ENCODE measurements around the gene ARHGAP31.
"Not testable (repeated sequence)": the region's sequence is repeated elsewhere in the genome, so short reads cannot be mapped to it uniquely, and the experiment has no call there.

Gene ARHGAP31

DNA sequence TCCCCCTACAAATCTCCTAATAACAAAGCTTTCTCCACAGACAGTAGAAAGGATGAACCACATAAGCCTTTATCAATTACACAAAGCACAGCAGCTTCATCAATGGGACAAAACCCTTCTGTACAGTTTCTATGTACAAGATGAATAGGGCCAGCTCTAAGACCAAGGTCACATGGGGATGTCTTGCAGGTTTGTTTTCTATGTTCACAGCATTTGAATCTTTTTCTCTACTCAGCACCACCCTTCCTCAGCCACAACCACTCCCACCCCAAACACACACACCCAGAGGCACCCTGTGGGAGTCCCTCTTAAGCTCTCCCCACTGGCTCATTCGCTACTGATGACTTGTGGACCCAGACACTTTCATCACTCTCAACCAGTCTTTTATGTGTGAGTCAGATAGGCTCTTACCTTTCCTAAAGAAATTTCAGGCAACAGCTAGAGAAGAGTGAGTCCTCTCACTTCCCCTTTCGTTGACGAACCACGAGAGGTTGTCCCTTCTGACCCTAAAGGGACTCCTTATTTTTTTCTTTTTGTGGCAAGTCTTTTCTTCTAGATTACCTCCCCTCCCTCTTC is 57.9 kb downstream of the ARHGAP31 start:
- peak; percentile 69 for DNase-seq

DNA sequence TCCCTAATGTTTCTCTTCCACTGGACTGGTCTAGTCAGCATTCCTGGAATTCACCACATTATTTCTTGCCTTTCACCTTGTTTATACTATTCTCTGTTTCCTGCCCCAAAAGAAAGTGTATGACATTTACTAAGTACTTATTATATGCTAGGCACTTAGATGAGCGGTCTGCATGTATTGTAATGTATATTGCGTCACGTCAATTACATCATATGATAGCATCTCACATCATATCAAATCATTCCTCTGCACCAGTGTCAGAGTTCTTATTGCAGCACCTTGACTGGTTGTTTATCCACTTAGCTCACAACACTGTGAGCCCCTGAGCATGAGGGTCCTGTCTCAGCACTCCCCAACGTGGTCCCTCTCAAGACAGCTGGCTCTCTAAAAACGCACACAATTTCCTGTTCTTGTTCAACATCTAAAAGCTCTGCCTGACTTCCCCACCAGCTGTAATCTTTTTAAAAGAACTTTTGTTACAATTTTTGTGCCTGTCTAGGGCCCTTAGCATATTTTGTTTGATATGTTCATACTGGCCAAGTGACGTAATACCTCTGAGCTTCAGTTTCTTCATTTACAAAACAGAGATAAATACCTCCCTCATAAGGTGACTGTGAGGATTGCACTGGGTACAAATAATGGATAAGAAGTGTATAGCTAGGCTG is 58.8 kb downstream of the ARHGAP31 start:
- no peak for DNase-seq

DNA sequence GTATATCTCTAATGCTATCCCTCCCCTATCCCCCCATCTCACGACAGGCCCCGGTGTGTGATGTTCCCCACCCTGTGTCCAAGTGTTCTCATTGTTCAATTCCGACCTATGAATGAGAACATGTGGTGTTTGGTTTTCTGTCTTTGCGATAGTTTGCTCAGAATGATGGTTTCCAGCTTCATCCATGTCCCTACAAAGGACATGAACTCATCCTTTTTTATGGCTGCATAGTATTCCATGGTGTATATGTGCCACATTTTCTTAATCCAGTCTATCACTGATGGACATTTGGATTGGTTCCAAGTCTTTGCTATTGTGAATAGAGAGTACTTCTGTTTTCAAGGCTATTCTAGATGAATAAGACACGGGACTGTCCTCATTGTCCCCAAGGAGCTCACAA is 61.4 kb downstream of the ARHGAP31 start:
- DNase-seq: not testable (repeated sequence)

DNA sequence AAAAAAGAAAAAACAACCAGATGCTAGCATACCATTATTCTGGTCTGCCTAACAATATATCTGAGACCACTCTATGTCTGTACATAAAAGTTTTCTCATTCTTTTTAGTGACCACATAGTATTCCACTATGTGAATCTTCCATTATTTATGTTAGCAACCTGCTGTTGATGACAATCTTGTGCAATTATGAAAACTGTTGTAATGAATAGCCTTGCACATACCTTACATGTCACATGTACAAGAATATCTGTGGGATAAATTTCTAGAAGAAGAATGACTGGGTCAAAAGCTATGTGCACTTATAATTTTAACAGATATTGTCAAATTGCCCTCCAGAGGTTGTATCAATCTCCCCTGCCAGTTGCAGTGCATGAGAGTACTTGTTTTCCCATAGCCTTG is 62.5 kb downstream of the ARHGAP31 start:
- DNase-seq: no peak

DNA sequence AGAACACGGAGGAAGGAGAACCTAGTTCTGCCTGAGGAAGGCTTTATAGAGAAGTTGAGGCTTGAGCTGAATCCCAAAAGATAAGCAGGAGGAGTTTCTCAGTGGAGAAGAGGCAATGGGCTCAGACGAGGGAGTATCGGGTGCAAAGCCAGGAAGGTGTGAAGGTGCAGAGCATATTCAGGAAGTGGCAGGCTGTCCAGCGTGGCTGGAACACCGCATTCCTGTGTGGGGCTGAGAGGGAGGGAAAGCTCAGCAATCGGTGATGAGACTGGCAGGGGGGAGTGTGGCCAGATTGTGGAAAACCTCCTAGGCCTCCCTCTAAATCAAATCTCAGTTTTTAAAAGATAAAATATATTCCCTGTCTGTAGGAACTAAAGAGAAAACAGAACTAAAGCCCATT is 63.0 kb downstream of the ARHGAP31 start:
- DNase-seq: no peak

DNA sequence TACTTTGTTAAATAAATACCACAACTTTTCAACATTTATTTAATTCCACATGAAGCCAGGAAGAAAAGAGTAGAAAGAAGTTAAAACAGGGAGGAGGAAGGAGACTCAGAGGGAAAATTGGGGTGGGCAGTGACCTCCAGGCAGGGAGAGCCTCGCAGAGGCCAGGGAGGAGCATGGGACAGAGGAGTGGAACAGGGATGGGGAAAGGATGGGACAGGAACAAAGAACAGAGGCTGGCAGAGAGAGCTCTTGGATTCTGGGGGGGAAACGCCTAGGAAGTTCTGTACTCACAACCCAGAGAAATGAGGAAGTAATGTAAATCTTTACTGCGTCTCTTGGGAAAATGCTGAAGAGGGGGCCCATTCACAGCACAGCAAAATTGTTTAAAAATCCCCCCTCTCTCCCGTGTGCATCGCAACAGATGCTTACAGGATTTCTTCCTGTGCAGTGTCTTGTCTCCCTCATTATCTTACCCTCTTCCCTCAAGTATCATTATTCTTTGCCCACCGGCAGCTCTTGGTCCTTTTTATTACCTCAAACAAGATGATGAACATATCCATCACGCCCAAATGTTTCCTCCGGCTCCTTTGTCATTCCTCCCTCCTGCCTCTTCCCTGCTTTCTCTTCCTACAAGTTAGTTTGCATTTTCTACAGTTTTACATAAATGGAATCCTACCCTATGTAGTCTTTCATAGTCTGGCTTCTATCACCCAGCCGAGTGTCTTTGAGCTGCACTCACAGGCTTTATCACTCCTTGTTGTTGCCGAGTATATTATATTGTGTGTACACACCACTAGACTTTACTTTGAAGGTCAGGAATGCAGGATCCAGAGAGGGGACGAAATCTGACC is 65.5 kb downstream of the ARHGAP31 start:
- no peak for DNase-seq

DNA sequence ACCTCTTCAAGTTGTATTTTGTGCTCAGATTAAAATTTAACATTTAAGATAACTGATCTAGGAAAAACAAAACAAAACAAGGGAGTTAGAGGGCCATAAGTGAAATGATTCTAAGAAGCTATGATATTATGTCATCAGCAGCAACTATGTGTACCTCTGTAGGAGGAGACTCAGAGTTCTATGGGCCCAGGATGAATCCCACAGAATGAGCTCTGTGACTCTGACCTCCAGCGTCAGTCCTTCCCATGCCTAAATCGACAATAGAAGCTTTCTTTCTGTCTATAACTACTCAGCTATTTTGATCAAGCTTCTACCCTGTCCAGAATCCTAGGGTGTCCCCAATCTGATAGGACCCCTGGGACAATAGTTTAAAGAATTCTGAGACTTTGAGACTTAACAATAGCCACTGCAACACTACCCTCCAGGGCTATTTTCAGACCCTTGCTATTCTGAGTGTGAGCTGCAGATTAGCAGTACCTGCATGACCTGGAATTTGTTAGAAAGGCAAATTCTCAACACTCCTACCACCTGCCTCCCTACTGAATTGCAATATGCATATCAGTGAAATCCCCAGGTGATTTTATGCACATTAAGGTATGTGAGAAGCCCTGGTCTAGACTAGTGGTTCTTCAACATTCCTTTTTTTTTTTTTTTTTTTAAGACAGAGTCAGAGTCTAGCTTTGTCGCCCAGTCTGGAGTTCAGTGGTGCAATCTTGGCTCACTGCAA is 66.7 kb downstream of the ARHGAP31 start:
- no peak for DNase-seq

DNA sequence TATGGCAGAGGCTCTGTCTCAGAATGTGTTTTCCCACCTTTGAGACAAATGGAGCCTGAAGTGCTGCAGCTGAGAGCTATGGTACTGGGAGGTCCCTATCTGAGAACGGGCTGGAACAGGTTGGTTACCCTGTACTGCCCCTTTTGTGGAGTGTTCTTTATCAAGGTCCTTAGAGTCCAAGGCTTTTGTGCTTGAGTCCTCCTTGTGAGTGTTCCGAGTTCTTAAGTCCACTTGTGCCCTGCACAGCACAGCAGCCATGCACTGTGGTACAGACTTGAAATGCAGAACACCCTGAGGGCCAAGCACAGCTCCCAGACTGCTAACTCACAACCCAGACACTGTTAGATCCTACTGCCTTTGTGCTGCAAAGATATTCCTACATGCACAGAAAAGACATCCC is 67.8 kb downstream of the ARHGAP31 start:
- DNase-seq: no peak

DNA sequence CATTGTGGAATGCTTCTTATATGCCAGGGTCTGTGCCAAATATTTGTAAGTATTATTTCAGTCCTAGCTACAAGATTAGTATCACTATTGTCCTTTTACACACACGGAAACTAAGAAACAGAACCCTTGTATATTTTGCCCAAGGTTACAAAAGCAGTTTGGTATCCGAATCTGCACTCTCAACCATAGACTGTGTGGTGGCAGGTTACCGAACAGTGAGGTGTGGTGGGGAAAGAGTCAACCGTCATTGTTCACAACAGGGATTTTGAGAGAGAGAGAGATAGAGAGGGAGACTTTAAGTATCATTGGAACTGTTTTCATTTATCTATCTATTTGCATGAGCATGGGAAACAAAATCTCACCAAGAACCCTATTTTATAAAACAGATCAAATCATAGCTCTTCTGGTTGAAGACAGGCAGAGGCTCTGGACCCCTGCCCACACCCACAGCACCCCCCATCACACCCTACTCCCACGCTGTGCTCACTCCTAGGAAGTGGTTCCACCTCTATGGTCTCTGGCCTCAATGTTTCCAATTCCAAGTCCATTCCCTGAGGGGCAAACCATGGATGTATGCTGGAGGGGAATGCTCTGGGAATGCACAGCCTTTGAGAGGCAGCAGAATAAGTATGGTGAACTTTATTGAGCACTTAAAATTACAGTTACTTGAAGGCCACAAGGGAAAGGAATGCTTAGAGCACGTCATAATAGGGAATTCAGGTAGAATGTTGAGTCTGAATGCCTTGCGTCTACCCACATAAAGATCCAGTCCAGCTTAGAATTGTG is 69.0 kb downstream of the ARHGAP31 start:
- no peak for DNase-seq

DNA sequence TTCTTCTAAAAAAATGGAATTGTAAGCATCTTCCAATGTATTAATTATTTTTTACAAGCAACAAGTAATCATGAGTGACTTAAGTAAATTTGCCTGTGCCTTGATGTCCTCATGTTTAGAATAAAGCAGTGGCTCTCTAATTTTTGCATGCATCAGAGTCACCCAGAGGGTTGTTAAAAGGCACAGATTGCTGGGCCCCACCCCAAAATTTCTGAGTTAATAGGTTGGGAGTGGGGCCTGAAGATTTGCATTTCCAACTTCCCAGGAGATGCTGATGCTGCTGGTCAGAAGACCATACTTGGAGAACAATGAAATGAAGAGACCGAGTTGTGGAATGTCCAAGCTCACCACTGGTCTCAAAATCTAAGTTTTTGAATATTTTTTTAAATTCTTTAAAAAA is 70.2 kb downstream of the ARHGAP31 start:
- no peak for DNase-seq

DNA sequence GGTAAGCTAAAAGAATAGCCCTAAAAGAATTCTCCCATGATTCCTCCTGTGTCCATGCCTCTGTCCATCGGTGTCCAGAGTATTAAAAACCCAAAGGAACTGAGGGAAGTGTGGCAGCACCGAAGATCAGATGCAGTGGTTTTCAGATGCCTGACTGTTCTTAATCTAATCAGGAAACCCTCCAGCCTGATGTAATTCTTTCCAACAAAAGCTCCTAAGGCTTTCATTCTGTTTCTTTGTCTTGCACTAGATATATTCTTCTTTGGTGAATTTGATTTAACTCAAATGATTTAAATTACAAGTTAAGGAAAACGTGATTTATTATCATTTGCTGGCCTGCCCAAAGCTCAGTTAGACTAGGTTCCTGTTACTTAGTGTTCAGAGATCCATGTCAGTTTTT is 71.2 kb downstream of the ARHGAP31 start:
- DNase-seq: no peak

DNA sequence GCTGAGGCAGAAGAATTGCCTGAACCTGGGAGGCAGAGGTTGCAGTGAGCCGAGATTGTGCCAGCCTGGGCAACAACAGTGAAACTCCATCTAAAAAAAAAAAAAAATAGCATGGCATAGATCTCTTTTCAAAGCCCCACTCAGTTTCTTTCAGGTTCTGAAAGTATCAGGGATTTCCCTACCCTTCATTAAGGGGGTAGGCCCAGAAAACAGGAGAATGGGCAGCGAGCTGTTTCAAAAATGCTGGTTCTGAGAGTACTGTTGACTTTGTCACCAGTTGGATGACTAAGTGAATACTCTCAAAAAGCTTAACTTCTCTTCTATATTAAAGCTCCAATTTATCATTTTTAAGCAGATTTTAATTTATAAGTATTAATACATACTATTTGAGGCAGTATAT is 72.8 kb downstream of the ARHGAP31 start:
- DNase-seq: no peak

DNA sequence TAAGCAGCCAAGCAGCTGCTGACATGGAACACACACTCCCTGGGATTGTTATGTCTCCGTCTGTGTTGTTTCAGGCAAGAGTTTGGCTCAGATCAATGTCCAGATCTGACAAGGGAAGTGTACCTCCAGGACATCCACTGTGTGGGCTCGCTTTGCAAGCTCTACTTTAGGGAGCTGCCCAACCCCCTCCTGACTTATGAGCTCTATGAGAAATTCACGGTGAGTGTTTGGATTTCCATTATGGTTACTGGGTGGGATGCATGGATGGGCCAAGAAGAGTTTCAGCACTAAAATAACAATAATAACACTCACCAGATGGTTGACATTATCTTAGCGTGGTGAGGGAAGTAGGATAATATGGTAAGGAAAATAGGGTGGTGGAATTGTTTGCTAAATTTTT is 74.1 kb downstream of the ARHGAP31 start:
- DNase-seq: no peak

DNA sequence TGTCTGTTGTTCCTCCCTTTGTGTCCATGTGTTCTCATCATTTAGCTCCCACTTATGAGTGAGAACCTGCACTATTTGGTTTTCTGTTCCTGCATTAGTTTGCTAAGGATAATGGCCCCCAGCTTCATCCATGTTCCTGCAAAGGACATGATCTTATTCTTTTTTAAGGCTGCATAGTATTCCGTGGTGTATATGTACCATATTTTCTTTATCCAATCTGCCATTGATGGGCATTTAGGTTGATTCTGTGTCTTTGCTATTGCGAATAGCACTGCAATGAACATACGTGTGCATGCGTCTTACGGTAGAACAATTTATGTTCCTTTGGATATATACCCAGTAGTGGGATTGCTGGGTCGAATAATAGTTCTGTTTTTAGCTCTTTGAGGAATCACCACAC is 77.6 kb downstream of the ARHGAP31 start:
- not testable (repeated sequence) for DNase-seq

DNA sequence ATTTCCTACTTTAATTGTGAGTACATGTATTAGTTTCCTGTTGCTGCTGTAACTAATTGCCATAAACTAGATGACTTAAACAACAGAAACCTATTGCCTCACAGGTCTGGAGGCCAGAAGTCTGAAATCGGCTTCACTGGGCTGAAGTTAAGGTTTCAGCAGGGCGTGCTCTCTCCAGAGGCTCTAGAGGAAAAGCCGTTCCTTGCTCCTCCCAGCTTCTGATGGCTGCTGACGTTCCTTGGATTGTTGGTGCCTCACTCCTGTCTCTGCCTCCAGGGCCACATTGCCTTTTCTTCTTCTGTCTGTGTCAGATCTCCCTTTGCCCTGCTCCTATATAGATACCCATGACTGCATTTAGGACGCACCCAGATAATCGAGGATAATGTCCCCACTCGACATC is 80.9 kb downstream of the ARHGAP31 start:
- no peak for DNase-seq

DNA sequence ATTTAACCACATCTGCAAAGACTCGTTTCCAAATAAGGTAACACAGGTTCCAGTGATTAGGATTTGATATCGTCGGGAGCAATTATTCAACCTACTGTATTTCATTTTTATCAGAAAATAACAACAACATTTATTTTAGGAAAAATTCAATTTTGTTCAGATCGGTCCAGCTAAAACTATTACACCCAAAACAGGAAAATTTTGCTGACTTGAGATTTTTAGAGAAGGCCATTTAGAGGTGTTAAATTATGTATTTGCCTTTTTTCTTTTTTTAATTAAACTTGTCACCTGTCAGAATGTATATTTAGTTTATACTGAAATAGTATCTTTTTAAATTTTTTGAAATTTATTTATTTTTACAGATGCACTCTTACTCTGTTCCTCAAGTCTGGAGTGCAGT is 81.3 kb downstream of the ARHGAP31 start:
- no peak for DNase-seq

DNA sequence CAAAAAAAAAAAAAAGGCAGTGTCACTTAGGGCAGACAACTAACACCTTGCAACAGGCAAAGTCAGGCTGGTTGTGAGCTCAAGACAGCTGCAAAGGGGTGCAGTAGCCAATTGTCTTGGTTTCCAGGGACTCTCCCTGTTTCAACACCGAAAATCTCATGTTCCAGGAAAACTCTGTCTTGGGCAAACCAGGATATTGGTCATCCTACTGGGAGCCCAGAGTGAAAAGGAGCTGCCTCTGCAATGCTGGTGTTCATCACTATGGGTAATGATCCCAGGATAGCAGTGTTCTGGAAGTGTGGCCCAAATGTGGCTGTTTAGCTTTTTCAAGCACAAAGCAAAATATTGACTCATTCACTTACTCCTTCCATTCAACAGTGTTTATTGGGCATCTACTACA is 82.6 kb downstream of the ARHGAP31 start:
- DNase-seq: no peak

DNA sequence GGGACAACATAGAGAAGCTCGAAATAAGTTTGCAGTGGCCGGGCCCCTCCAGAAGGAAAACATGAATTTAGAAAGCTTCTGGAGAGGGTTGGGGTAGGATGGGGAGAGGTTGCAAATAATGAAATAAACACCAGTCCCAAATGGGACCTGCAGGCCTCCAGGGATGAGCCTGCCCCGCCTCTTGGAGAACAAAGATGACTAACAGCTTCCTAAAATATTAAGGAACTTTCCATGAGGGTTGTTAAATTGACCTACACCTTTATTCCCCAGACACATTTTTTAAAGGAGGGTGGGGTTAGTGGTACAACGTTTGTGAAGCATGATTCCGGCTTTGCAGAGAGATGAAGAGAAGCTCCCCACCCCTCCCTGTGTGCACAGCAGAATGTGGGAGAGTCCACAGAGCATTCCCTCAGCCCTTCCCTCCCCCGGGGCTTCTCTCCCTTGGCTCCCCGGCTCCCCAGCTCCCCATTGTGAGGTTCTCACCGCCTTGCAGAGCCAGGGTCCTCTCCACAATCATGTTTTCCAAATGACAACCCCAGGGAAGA is 84.1 kb downstream of the ARHGAP31 start:
- DNase-seq: no peak

DNA sequence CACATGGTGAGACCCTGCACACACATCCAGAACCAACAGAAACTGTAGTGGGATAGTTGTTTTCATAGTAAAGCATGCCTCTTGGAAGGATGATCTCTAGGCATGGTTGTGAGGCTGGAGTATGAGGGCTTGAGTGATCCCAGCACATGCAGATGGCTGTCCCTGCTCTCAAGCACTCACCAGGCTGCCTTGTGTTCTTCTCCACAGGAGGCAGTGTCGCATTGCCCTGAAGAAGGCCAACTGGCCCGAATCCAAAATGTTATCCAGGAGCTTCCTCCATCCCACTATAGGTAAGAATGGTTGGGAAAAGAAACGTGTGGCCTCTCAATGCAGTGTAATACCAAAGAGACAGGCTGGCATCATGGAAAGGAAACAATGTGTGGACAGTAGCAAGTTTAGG is 86.5 kb downstream of the ARHGAP31 start:
- no peak for DNase-seq

DNA sequence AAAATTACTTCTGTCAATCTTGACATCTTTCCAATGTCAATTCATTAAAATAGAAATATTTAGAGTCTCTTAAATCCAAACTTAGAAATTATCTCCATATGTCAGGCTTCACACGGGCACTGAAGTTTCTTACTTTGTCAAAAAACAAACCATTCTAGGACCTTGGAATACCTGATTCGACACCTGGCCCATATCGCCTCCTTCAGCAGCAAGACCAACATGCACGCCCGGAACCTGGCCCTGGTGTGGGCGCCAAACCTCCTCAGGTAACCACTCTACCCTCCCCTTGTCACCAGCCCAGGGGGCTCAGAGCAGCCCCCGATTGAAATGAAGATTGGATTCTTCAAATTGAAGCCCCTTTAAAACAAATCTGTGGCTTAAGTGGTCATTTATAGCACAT is 88.0 kb downstream of the ARHGAP31 start:
- DNase-seq: no peak

DNA sequence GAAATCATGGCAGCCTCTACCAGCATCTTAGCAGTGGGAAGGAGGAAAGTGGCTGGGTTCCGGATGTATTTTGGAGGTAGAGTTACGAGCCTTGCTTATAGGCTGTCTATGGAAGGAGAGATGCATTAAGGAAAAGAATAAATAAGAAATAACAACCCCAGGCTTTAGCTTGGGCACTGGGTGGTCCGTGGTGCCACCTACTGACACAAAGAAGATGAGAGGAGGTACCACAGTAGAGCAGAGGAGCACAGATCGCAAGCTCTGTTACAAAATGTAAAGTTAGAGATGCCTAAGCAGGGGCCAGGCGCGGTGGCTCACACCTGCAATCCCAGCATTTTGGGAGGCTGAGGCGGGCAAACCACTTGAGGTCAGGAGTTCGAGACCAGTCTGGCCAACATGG is 94.4 kb downstream of the ARHGAP31 start:
- no peak for DNase-seq

DNA sequence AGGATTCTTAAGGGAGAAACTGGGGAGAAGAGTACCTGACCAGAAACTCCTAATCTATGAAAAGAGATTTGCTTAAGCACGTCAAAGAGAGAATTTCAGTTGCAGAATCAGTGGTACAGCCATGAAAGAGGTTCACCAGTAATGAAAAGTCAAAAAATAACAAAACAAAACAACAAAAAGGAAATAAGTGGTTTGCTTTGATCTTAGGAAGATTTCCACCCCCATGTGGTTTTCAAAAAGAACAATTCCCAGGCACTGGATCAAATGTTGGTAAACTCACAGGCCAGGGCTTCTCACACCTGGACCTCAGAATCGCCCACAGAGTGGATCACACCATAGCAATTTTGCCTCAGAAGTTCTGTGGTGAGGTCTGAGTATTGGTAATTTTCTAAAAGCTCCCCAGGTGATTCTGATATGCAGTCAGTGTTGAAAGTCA is 101.8 kb downstream of the ARHGAP31 start:
- DNase-seq: no peak

All from CD4-positive, alpha-beta T cell treated with Interleukin-6 for 4 hours (primary cell).